ENCODE measurements around the gene TRABD.
"Not testable (repeated sequence)": the region's sequence is repeated elsewhere in the genome, so short reads cannot be mapped to it uniquely, and the experiment has no call there.

TRABD gene

GRCh38 chr22:50145721-50146438 is 39.8 kb upstream of the TRABD start:
- CTCF ChIA-PET = interaction anchor here (0.7 kb wide), 1 partner anchor 151 kb away, joined by 3 read pairs; no protein-coding TSS in a partner anchor
- POLR2A ChIA-PET = no interaction called here
- no peak for TF ChIP-seq SP1 (IDR thresholded peaks at IDR 0.05)
- no peak for TF ChIP-seq FOXA1 (IDR thresholded peaks at IDR 0.05)
- no peak for TF ChIP-seq ZNF384 (IDR thresholded peaks at IDR 0.05)
- TF ChIP-seq FOXM1 (IDR thresholded peaks at IDR 0.05; ENCODE audit: borderline replicate concordance) = no peak
- no peak for TF ChIP-seq L3MBTL2 (conservative IDR thresholded peaks at IDR 0.05)
- TF ChIP-seq CTBP1 (IDR thresholded peaks at IDR 0.05; ENCODE audit: borderline replicate concordance) = no peak
- no peak for TF ChIP-seq NFRKB (IDR thresholded peaks at IDR 0.05)
- TF ChIP-seq BHLHE40 (IDR thresholded peaks at IDR 0.05; ENCODE audit: borderline replicate concordance) = no peak
- DNase-seq (ENCODE audit: extremely low spot score) = no peak

- ChIA-PET CTCF (interaction anchor here (0.7 kb wide), 1 partner anchor 151 kb away, joined by 3 read pairs; no protein-coding TSS in a partner anchor), POLR2A (no interaction called here)
- TF ChIP-seq TARDBP (IDR thresholded peaks at IDR 0.05) = no peak
- no peak for TF ChIP-seq SP1 (IDR thresholded peaks at IDR 0.05)
- no peak for TF ChIP-seq PKNOX1 (IDR thresholded peaks at IDR 0.05)
- TF ChIP-seq FOXM1 (IDR thresholded peaks at IDR 0.05; ENCODE audit: borderline replicate concordance) = no peak
- no peak for TF ChIP-seq BHLHE40 (IDR thresholded peaks at IDR 0.05; ENCODE audit: borderline replicate concordance)
- no peak for TF ChIP-seq SUZ12 (IDR thresholded peaks at IDR 0.05)
- TF ChIP-seq ZNF384 (IDR thresholded peaks at IDR 0.05) = no peak
- TF ChIP-seq FOXA1 (IDR thresholded peaks at IDR 0.05) = no peak
- no peak for TF ChIP-seq ARNT (IDR thresholded peaks at IDR 0.05)
- TF ChIP-seq CTBP1 (IDR thresholded peaks at IDR 0.05; ENCODE audit: borderline replicate concordance) = no peak
- no peak for TF ChIP-seq NFRKB (IDR thresholded peaks at IDR 0.05)
- TF ChIP-seq FOXK2 (IDR thresholded peaks at IDR 0.05) = no peak
- no peak for TF ChIP-seq LEF1 (IDR thresholded peaks at IDR 0.05; ENCODE audit: borderline replicate concordance)
- TF ChIP-seq L3MBTL2 (conservative IDR thresholded peaks at IDR 0.05) = no peak
- TF ChIP-seq HDGF (IDR thresholded peaks at IDR 0.05; ENCODE audit: borderline replicate concordance) = no peak
- TF ChIP-seq ELF4 (IDR thresholded peaks at IDR 0.05) = no peak
- DNase-seq (ENCODE audit: extremely low spot score) = peak; percentile 18
Measured at GRCh38 chr22:50146439-50147238, 39.1 kb upstream of the TRABD start.

- POLR2A ChIA-PET = not testable (repeated sequence)
- CTCF ChIA-PET = interaction anchor here (1.9 kb wide), 1 partner anchor 61 kb away, joined by 5 read pairs; no protein-coding TSS in a partner anchor
- DNase-seq (ENCODE audit: extremely low spot score) = peak; percentile 3
Measured at GRCh38 chr22:50147258-50148165, 38.2 kb upstream of the TRABD start.

- ChIA-PET CTCF (interaction anchor here (1.9 kb wide), 1 partner anchor 61 kb away, joined by 5 read pairs; no protein-coding TSS in a partner anchor), POLR2A (no interaction called here)
- TF ChIP-seq ARNT (IDR thresholded peaks at IDR 0.05) = no peak
- TF ChIP-seq ZNF384 (IDR thresholded peaks at IDR 0.05) = no peak
- TF ChIP-seq HDGF (IDR thresholded peaks at IDR 0.05; ENCODE audit: borderline replicate concordance) = no peak
- TF ChIP-seq SUZ12 (IDR thresholded peaks at IDR 0.05) = no peak
- no peak for DNase-seq (ENCODE audit: extremely low spot score)
Measured at GRCh38 chr22:50148166-50148500, 37.6 kb upstream of the TRABD start.

GRCh38 chr22:50148991-50149721 is 36.6 kb upstream of the TRABD start:
- peak; percentile 87 for DNase-seq (ENCODE audit: extremely low spot score)
- ChIA-PET POLR2A (interaction anchor here (1.2 to 1.6 kb wide), 2 partner anchors 41 to 59 kb away, joined by 4 read pairs; no protein-coding TSS in a partner anchor), CTCF (interaction anchor here (0.5 to 1.9 kb wide), 5 partner anchors 38 to 82 kb away, joined by 3 to 5 read pairs (median 3); no protein-coding TSS in a partner anchor)
- TF ChIP-seq PKNOX1 (IDR thresholded peaks at IDR 0.05) (no peak), LEF1 (IDR thresholded peaks at IDR 0.05; ENCODE audit: borderline replicate concordance) (no peak), NFRKB (IDR thresholded peaks at IDR 0.05) (no peak), BHLHE40 (IDR thresholded peaks at IDR 0.05; ENCODE audit: borderline replicate concordance) (no peak), ARNT (IDR thresholded peaks at IDR 0.05) (no peak), FOXK2 (IDR thresholded peaks at IDR 0.05) (no peak)
